CD14-positive monocyte (primary cell): ENCODE data around the gene PER3. TPM values are rescaled to one million over a fixed set of nuclear protein-coding genes. Genes with fewer than 3 reads are reported as not detected.

ENCODE experiments used
- DNase-seq, 3 donors: peaks; one replicate each; pipeline ENCODE4 v3.0.0-alpha.2; 2011 to 2022
- H2AFZ ChIP-seq: 2 replicates; pipeline ENCODE4 v1.6.0; 2012; ENCODE audit warnings: mild to moderate bottlenecking, low read depth, low read length, inconsistent platforms; ENCODE audit not compliant: insufficient read depth, poor library complexity, severe bottlenecking
- H3K27ac ChIP-seq, 2 donors: 1 replicate in 1 of 2; 2 replicates in 1 of 2; pipeline ENCODE4 v1.5.1; 2012 to 2013; ENCODE audit warnings: low read length in 2 of 2, control low read depth in 1 of 2, inconsistent platforms in 1 of 2, low read depth in 1 of 2, mild to moderate bottlenecking in 1 of 2
- H3K27me3 ChIP-seq, 2 donors: one replicate each; pipeline versions ENCODE4 v1.6.0 to v1.6.1; 2011 to 2013; ENCODE audit warnings: low read length in 2 of 2; ENCODE audit not compliant: control insufficient read depth in 2 of 2, insufficient read depth in 2 of 2
- H3K36me3 ChIP-seq, 2 donors: replicated peaks in 1 of 2; 1 replicate in 1 of 2; 2 replicates in 1 of 2; pipeline versions ENCODE4 v1.5.1 to v1.6.1; 2012 to 2013; ENCODE audit warnings: low read length in 2 of 2, control low read depth in 1 of 2, inconsistent platforms in 1 of 2, mild to moderate bottlenecking in 1 of 2; ENCODE audit not compliant: insufficient read depth in 2 of 2, control insufficient read depth in 1 of 2
- H3K4me1 ChIP-seq, 2 donors: 1 replicate in 1 of 2; 2 replicates in 1 of 2; pipeline versions ENCODE4 v1.5.1 to v1.6.1; 2012 to 2013; ENCODE audit warnings: low read length in 2 of 2, control low read depth in 1 of 2, inconsistent platforms in 1 of 2, mild to moderate bottlenecking in 1 of 2, moderate library complexity in 1 of 2; ENCODE audit not compliant: insufficient read depth in 2 of 2, control insufficient read depth in 1 of 2
- H3K4me2 ChIP-seq: replicated peaks from 2 replicates; pipeline ENCODE3; 2012; ENCODE audit warnings: low read length, moderate library complexity, mild to moderate bottlenecking; ENCODE audit not compliant: poor library complexity, severe bottlenecking; ENCODE audit errors: extremely low read depth
- H3K4me3 ChIP-seq, 3 experiments: fragments of 200-600 bp in 1 of 3; sonication (generic) in 1 of 3; replicated peaks in 1 of 3; 1 replicate in 2 of 3; 2 replicates in 1 of 3; pipeline ENCODE4 v1.5.1; 2011 to 2013; ENCODE audit warnings: low read length in 3 of 3, mild to moderate bottlenecking in 3 of 3, control low read depth in 2 of 3, low read depth in 2 of 3, inconsistent platforms in 1 of 3, moderate library complexity in 1 of 3
- H3K79me2 ChIP-seq: 2 replicates; pipeline ENCODE4 v1.6.0; 2012; ENCODE audit warnings: mild to moderate bottlenecking, control low read depth, inconsistent platforms, low read length, moderate library complexity; ENCODE audit not compliant: insufficient read depth
- H3K9ac ChIP-seq: 2 replicates; pipeline ENCODE4 v1.6.0; 2017; ENCODE audit warnings: low read length, mild to moderate bottlenecking; ENCODE audit not compliant: insufficient read depth, poor library complexity, severe bottlenecking
- H3K9me3 ChIP-seq, 2 donors: replicated peaks in 1 of 2; 1 replicate in 1 of 2; 2 replicates in 1 of 2; pipeline versions ENCODE4 v1.5.1 to v1.6.1; 2012 to 2013; ENCODE audit warnings: low read length in 2 of 2, control low read depth in 1 of 2; ENCODE audit not compliant: control insufficient read depth in 1 of 2, insufficient read depth in 1 of 2
- H4K20me1 ChIP-seq: 2 replicates; pipeline ENCODE4 v1.6.0; 2012; ENCODE audit warnings: mild to moderate bottlenecking, low read length, control low read depth, moderate library complexity; ENCODE audit not compliant: insufficient read depth
- H3K27ac Mint-ChIP-seq, 7 donors: one replicate each; pipeline ENCODE4 v1.8.0; 2020; ENCODE audit warnings: mild to moderate bottlenecking in 7 of 7, mixed read lengths in 7 of 7, moderate library complexity in 6 of 7, inconsistent platforms in 2 of 7
- H3K27me3 Mint-ChIP-seq, 3 donors: one replicate each; pipeline ENCODE4 v1.8.0; 2021 to 2022; ENCODE audit warnings: low read depth in 3 of 3, mild to moderate bottlenecking in 3 of 3, mixed read lengths in 3 of 3, moderate library complexity in 3 of 3, inconsistent platforms in 1 of 3
- H3K36me3 Mint-ChIP-seq, 2 donors: one replicate each; pipeline ENCODE4 v1.8.0; 2020; ENCODE audit warnings: mixed read lengths in 2 of 2, inconsistent platforms in 1 of 2, mild to moderate bottlenecking in 1 of 2
- H3K4me1 Mint-ChIP-seq: one replicate; pipeline ENCODE4 v1.8.0; 2020; ENCODE audit warnings: mild to moderate bottlenecking, mixed read lengths
- H3K4me3 Mint-ChIP-seq, 2 donors: one replicate each; pipeline ENCODE4 v1.8.0; 2020; ENCODE audit warnings: mild to moderate bottlenecking in 2 of 2, mixed read lengths in 2 of 2, moderate library complexity in 1 of 2
- H3K9me3 Mint-ChIP-seq, 7 donors: one replicate each; pipeline ENCODE4 v1.8.0; 2020 to 2022; ENCODE audit warnings: mixed read lengths in 7 of 7, mild to moderate bottlenecking in 6 of 7, moderate library complexity in 6 of 7, inconsistent platforms in 2 of 7
- WGBS: methylation state at CpG from one replicate; pipeline ENCODE4 v1.1.5; 2013; ENCODE audit warnings: missing lambda C conversion rate; ENCODE audit not compliant: insufficient coverage; 5-methylcytosine and 5-hydroxymethylcytosine counted together
- intact Hi-C, 2 donors: fragments of 100-400 bp; cut with micrococcal nuclease; formaldehyde crosslinking; loops; one replicate each; pipeline versions ENCODE4 v1.15.0 to v1.15.1; 2023
- polyA plus RNA-seq, 3 donors: library from polyadenylated mRNA; depleted of rRNA in 1 of 3; unstranded in 2 of 3; stranded (reverse) in 1 of 3; fragments of 300-500 nt in 2 of 3; fragments of >200 nt in 1 of 3; fragmentation: Illumina TruSeq in 2 of 3; gene quantifications; 1 replicate in 2 of 3; 2 replicates in 1 of 3; pipeline ENCODE4 v1.2.3, GENCODE V29; 2012 to 2021
- TF ChIP-seq, protein P1 (sequence below): fragments of 200-600 bp; IDR thresholded peaks from one replicate; pipeline ENCODE4 v1.8.0; 2022; ENCODE audit warnings: antibody characterized with exemption, mild to moderate bottlenecking

The PER3 gene
- polyA plus RNA-seq, 3 donors, result 0.46 to 2.3 (median 2.0) TPM

DNA sequence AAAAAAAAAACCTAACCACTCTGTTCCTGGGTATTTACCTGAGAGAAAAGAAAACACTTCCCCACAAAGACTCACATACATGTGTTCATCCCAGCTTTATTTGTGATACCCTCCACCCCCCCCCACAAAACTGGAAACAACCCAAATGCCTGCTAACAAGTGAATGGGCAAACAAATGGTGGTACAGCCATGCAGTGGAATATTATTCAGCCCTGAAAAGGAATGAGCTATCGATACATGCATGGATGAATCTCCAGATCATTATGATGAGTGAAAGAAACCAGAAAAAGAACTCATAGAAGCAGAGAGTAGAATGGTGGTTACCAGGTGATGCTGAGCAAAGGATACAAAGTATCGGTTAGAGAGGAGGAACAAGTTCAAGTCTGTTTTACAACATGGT, 106.8 kb downstream of the PER3 start:
- no peaks in the 10 kb centered on the region for H3K79me2 ChIP-seq
- 100% methylated on average over 2 of the region's 2 CpGs for WGBS
- no peaks in the 10 kb centered on the region for H3K36me3 ChIP-seq
- H3K9ac ChIP-seq, result no peak overlapping the region
- H2AFZ ChIP-seq, result no peak overlapping the region
- H3K27me3 ChIP-seq, result peaks cover 0 to 2% of the 10 kb centered on the region in 2 donors
- peaks cover 11% of the 10 kb centered on the region in 2 donors for H3K4me1 ChIP-seq
- no peaks in the 10 kb centered on the region for H3K9me3 ChIP-seq
- intact Hi-C loops, result loop anchor here in 1 of 2 donors (10.0 kb wide), 1 partner anchor 226 kb away; no protein-coding TSS in a partner anchor
- H3K4me2 ChIP-seq, result no peak overlapping the region
- peaks cover 0 to 4% (median 2%) of the 10 kb centered on the region in 7 donors for H3K9me3 Mint-ChIP-seq
- TF ChIP-seq, protein P1, sequence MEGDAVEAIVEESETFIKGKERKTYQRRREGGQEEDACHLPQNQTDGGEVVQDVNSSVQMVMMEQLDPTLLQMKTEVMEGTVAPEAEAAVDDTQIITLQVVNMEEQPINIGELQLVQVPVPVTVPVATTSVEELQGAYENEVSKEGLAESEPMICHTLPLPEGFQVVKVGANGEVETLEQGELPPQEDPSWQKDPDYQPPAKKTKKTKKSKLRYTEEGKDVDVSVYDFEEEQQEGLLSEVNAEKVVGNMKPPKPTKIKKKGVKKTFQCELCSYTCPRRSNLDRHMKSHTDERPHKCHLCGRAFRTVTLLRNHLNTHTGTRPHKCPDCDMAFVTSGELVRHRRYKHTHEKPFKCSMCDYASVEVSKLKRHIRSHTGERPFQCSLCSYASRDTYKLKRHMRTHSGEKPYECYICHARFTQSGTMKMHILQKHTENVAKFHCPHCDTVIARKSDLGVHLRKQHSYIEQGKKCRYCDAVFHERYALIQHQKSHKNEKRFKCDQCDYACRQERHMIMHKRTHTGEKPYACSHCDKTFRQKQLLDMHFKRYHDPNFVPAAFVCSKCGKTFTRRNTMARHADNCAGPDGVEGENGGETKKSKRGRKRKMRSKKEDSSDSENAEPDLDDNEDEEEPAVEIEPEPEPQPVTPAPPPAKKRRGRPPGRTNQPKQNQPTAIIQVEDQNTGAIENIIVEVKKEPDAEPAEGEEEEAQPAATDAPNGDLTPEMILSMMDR, result no peak
- no peak overlapping the region for H3K4me3 ChIP-seq
- H3K4me1 Mint-ChIP-seq, result peaks cover 12% of the 10 kb centered on the region
- H4K20me1 ChIP-seq, result no peaks in the 10 kb centered on the region
- peaks cover 7 to 12% (median 11%) of the 10 kb centered on the region in 3 donors for H3K27me3 Mint-ChIP-seq
- no peak for DNase-seq
- no peak overlapping the region for H3K27ac ChIP-seq
- H3K36me3 Mint-ChIP-seq, result no peaks in the 10 kb centered on the region
- H3K4me3 Mint-ChIP-seq, result no peak overlapping the region
- H3K27ac Mint-ChIP-seq, result no peak overlapping the region

DNA sequence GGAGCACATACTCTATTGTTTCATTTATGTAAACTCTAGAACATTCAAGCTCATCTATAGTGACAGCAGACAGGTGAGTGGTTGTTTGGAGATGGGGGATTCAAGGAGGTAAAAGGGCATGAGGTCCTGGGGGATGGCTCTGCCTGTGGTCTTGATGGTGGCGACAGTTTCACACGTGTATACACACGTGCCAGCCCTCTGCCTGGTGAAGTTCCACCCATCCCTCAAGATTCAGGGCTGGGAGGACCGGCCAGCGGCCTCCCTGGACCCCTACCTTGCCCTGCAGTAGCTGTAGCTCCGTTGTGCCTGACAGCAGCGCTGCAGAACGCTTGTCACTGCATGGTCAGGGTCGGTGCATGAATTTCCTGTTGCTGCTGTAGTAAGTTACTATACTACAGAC, 107.7 kb downstream of the PER3 start:
- 27% methylated on average over 5 of the region's 9 CpGs for WGBS
- no peak overlapping the region for H3K27ac ChIP-seq
- H3K27me3 ChIP-seq, result peaks cover 0 to 2% of the 10 kb centered on the region in 2 donors
- no peak for DNase-seq
- Mint-ChIP-seq H3K4me1 (peaks cover 3% of the 10 kb centered on the region), H3K9me3 (peaks cover 0 to 4% (median 2%) of the 10 kb centered on the region in 7 donors), H3K36me3 (no peaks in the 10 kb centered on the region), H3K27ac (no peak overlapping the region), H3K27me3 (peaks cover 7 to 12% (median 10%) of the 10 kb centered on the region in 3 donors), H3K4me3 (no peak overlapping the region)
- no peak overlapping the region for H2AFZ ChIP-seq
- no peak overlapping the region for H3K9ac ChIP-seq
- TF ChIP-seq, protein P1, result no peak
- no peaks in the 10 kb centered on the region for H3K36me3 ChIP-seq
- no peak overlapping the region for H3K4me2 ChIP-seq
- H3K9me3 ChIP-seq, result no peaks in the 10 kb centered on the region
- no peaks in the 10 kb centered on the region for H4K20me1 ChIP-seq
- no peak overlapping the region for H3K4me3 ChIP-seq
- intact Hi-C loops, result loop anchor here in 1 of 2 donors (10.0 kb wide), 1 partner anchor 227 kb away; no protein-coding TSS in a partner anchor
- H3K79me2 ChIP-seq, result no peaks in the 10 kb centered on the region
- peaks cover 1 to 2% of the 10 kb centered on the region in 2 donors for H3K4me1 ChIP-seq
